ENCODE measurements around the gene NID2.

- no peak for TF ChIP-seq CTCF (IDR thresholded peaks at IDR 0.05; ENCODE audit: low read depth, low read length, missing input control)
- TF ChIP-seq MAX (IDR thresholded peaks at IDR 0.05), result no peak
- TF ChIP-seq ZBTB33 (IDR thresholded peaks at IDR 0.05), result no peak
- no peak for TF ChIP-seq HNF4A (conservative IDR thresholded peaks at IDR 0.05)
- no peak for TF ChIP-seq RAD21 (IDR thresholded peaks at IDR 0.05)
- TF ChIP-seq YY1 (IDR thresholded peaks at IDR 0.05), result no peak
- no peak for TF ChIP-seq SP1 (IDR thresholded peaks at IDR 0.05)
- no peak for TF ChIP-seq REST (IDR thresholded peaks at IDR 0.05)
- TF ChIP-seq FOXA2 (IDR thresholded peaks at IDR 0.05), result no peak
- no peak for TF ChIP-seq TAF1 (conservative IDR thresholded peaks at IDR 0.05)
These were observed 26.9 kb upstream of the NID2 start for GRCh38 chr14:52095794-52096193.

Measured in liver (tissue), 3 donors.